Nephron (organoid): ENCODE data around the gene DSTN.
A peak's percentile ranks its signal among the peaks of the same experiment; 100 is the strongest.

Source experiments
- H3K27ac Mint-ChIP-seq, 3 experiments: 2 replicates each; pipeline ENCODE4 v1.8.0; 2020; ENCODE audit warnings: mixed read lengths in 3 of 3, mild to moderate bottlenecking in 2 of 3, moderate library complexity in 1 of 3
- H3K27me3 Mint-ChIP-seq: 2 replicates; pipeline ENCODE4 v1.8.0; 2021; ENCODE audit warnings: low read depth, mild to moderate bottlenecking, moderate library complexity, mixed read lengths
- H3K36me3 Mint-ChIP-seq: 2 replicates; pipeline ENCODE4 v1.8.0; 2020; ENCODE audit warnings: low read depth, mixed read lengths
- H3K4me1 Mint-ChIP-seq: 2 replicates; pipeline ENCODE4 v1.8.0; 2020; ENCODE audit warnings: mixed read lengths
- H3K4me3 Mint-ChIP-seq, 3 experiments: 2 replicates each; pipeline ENCODE4 v1.8.0; 2020; ENCODE audit warnings: mild to moderate bottlenecking in 3 of 3, mixed read lengths in 3 of 3, moderate library complexity in 2 of 3
- H3K9me3 Mint-ChIP-seq: 2 replicates; pipeline ENCODE4 v1.8.0; 2020; ENCODE audit warnings: mixed read lengths
- TF ChIP-seq, protein P1 (sequence below), 3 experiments: fragments of 200-600 bp; sonication (generic); IDR thresholded peaks; one replicate each; pipeline ENCODE4 v1.5.0; 2021; ENCODE audit warnings: antibody characterized with exemption in 3 of 3; ENCODE audit not compliant: unreplicated experiment in 3 of 3

The DSTN gene

DNA sequence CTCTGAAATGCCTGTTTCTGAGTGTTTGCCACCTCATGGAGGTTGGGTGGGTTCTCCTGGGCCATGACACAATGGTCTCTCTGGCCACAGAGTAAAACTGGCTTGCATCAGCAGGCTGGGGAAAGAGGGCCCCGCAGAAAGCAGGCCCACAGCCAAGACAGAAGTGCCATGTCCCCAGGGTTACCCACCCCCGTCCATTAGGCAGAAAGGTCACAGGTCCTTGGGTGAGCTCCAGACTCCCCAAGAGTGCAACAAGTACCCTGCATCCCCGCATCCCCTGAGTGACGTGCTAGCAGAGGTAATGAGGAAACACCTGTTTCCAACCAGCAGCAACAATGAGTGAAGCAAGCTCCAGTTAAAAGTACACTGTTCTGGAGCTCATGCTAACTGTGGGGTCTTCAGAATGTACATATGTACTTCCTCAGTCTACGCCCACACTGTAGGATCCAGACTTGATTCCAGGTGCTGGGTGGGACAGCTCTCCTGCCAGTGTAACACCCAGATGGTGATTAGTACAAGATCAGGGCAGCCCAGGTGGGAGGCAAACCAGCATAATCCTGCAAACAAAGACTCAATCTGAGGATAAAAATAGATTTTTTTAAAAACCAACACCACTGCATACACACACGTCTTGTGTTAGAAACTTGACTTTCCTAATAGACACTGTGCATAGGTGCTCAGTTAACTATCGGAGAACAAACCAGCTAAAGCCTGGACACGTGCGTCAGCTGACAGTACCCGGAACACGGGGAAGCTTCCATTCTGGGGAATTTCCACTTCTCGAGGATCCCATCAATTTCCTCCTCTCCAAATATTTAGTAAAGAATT, 80.6 kb downstream of the DSTN start:
- H3K27me3 Mint-ChIP-seq, result no peaks in the 10 kb centered on the region
- peak overlapping the region; percentile 65 to 79 (median 70) for H3K27ac Mint-ChIP-seq
- H3K36me3 Mint-ChIP-seq, result peaks cover 12% of the 10 kb centered on the region
- H3K4me3 Mint-ChIP-seq, result peak overlapping the region in 2 of 3 experiments; percentile 8 to 11
- TF ChIP-seq, protein P1, sequence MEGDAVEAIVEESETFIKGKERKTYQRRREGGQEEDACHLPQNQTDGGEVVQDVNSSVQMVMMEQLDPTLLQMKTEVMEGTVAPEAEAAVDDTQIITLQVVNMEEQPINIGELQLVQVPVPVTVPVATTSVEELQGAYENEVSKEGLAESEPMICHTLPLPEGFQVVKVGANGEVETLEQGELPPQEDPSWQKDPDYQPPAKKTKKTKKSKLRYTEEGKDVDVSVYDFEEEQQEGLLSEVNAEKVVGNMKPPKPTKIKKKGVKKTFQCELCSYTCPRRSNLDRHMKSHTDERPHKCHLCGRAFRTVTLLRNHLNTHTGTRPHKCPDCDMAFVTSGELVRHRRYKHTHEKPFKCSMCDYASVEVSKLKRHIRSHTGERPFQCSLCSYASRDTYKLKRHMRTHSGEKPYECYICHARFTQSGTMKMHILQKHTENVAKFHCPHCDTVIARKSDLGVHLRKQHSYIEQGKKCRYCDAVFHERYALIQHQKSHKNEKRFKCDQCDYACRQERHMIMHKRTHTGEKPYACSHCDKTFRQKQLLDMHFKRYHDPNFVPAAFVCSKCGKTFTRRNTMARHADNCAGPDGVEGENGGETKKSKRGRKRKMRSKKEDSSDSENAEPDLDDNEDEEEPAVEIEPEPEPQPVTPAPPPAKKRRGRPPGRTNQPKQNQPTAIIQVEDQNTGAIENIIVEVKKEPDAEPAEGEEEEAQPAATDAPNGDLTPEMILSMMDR (IDR thresholded peaks at IDR 0.05; ENCODE audit: unreplicated experiment in 3 of 3), result no peak
- no peaks in the 10 kb centered on the region for H3K9me3 Mint-ChIP-seq
- peaks cover 86% of the 10 kb centered on the region for H3K4me1 Mint-ChIP-seq

GRCh38 chr20:17651129-17651759, 81.4 kb downstream of the DSTN start:
- H3K9me3 Mint-ChIP-seq, result no peaks in the 10 kb centered on the region
- TF ChIP-seq, protein P1 (IDR thresholded peaks at IDR 0.05; ENCODE audit: unreplicated experiment in 3 of 3), result no peak
- peak overlapping the region in 2 of 3 experiments; percentile 8 to 11 for H3K4me3 Mint-ChIP-seq
- no peaks in the 10 kb centered on the region for H3K27me3 Mint-ChIP-seq
- H3K4me1 Mint-ChIP-seq, result peaks cover 86% of the 10 kb centered on the region
- H3K27ac Mint-ChIP-seq, result peak overlapping the region; percentile 65 to 79 (median 70)
- H3K36me3 Mint-ChIP-seq, result peaks cover 14% of the 10 kb centered on the region

- peak overlapping the region in 2 of 3 experiments; percentile 44 to 52 for H3K27ac Mint-ChIP-seq
- peaks cover 86% of the 10 kb centered on the region for H3K4me1 Mint-ChIP-seq
- H3K27me3 Mint-ChIP-seq, result no peaks in the 10 kb centered on the region
- H3K9me3 Mint-ChIP-seq, result no peaks in the 10 kb centered on the region
- TF ChIP-seq, protein P1 (IDR thresholded peaks at IDR 0.05; ENCODE audit: unreplicated experiment in 3 of 3), result no peak
- no peak overlapping the region for H3K4me3 Mint-ChIP-seq
- H3K36me3 Mint-ChIP-seq, result peaks cover 20% of the 10 kb centered on the region
Observed at GRCh38 chr20:17651760-17652388, 82.0 kb downstream of the DSTN start.

DNA sequence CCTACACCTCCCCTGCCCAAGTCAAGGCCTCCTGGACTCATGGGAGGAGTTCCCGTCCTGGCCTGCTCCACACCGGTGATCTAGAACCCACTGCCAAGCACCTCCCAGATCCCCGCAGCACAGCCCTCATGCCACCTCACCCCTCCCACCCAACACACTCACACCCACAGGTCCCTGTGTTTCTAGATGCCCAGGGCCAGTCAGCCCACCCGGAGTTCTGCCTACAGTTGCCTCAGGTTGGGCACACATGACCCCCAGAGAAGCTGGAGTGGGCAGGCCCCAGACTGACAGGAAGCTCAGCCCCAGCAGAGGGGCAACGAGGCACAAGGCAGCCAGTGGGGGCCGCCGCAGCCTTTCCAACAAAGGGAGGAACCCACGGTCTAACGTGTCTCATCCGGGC, 82.5 kb downstream of the DSTN start:
- H3K4me3 Mint-ChIP-seq, result no peak overlapping the region
- no peaks in the 10 kb centered on the region for H3K9me3 Mint-ChIP-seq
- H3K27ac Mint-ChIP-seq, result peak overlapping the region in 2 of 3 experiments; percentile 44 to 52
- H3K4me1 Mint-ChIP-seq, result peaks cover 86% of the 10 kb centered on the region
- H3K36me3 Mint-ChIP-seq, result peaks cover 26% of the 10 kb centered on the region
- H3K27me3 Mint-ChIP-seq, result no peaks in the 10 kb centered on the region
- TF ChIP-seq, protein P1 (IDR thresholded peaks at IDR 0.05; ENCODE audit: unreplicated experiment in 3 of 3), result no peak

DNA sequence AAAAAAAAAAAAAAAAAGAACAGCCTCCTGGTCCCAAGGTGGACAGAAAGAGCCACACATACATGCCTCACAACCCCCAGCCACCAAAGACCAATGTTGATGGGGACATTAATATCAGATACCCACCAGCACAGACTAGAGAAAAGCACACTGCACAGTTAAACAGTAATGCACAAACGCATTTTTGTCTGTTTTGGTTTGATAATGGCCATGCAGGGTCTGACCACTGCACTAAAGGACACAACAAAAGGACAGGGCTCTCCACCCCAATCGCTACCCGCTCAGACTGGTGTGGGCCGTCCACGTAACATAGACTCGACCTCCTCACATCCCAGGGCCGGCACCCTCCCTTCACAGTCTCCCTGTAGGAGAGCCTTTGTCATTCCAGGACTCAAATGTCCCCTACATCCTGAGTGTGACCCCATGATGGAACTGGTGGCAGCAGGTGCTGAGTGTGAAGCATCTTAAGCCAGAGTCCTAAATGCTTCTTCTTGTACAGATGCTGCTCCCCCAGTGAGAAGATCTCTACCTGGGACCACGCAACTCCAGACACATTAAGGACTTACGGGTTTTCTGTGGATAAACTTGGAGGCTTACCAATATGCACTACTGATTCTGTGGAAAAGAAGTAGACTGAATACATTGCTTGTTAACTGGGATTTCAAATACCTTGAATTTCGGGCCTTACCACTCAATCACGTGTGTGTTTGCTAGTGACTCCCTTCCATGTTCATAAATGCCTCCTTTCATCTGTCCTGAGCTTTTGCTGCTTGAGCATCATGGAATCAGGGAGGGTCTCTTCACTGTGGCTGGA, 84.2 kb downstream of the DSTN start:
- H3K36me3 Mint-ChIP-seq, result peaks cover 41% of the 10 kb centered on the region
- peaks cover 79% of the 10 kb centered on the region for H3K4me1 Mint-ChIP-seq
- H3K27me3 Mint-ChIP-seq, result no peaks in the 10 kb centered on the region
- TF ChIP-seq, protein P1 (IDR thresholded peaks at IDR 0.05; ENCODE audit: unreplicated experiment in 3 of 3), result no peak
- peak overlapping the region; percentile 47 to 59 (median 56) for H3K27ac Mint-ChIP-seq
- H3K4me3 Mint-ChIP-seq, result no peak overlapping the region
- H3K9me3 Mint-ChIP-seq, result no peaks in the 10 kb centered on the region
